ENCODE measurements around the gene PALLD. TPM values are rescaled to one million over a fixed set of nuclear protein-coding genes. Genes with fewer than 3 reads are reported as not detected.

PALLD gene
- total RNA-seq, 1 experiment from 2014 or later: 18.3 TPM

DNA sequence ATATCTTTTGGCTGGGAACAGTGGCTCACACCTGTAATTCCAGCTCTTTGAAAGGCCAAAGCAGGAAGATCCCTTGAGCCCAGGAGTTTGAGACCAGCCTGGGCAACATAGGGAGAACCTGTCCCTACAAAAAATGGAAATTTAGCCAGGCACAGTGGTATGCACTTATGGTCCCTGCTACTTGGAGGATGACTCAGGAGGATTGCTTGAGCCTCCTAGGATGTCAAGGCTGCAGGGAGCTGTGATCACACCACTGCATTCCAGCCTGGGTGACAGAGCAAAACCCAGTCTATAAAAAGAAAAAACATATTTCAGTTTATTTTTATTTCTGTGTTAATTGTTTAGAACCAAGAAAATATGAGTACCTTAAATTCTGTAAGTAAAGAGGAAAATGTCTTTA is 389.5 kb downstream of the PALLD start:
- Histone ChIP-seq H3K14ac (ENCODE audit: insufficient read depth, low read length) (no peak overlapping the region), H2BK12ac (ENCODE audit: insufficient read length, low read depth, low read length) (no peak overlapping the region), H3K56ac (ENCODE audit: insufficient read length, low read depth, low read length) (no peak overlapping the region), H3K79me1 (ENCODE audit: insufficient read depth, low read depth, low read length, poor library complexity, severe bottlenecking) (no peaks in the 10 kb centered on the region), H3K9ac (ENCODE audit: extremely low read depth, insufficient read length, low read length) (no peak overlapping the region), H4K91ac (ENCODE audit: insufficient read length, low read depth, low read length) (no peak overlapping the region), H3K4me2 (ENCODE audit: insufficient read depth, insufficient read length, low read length) (no peak overlapping the region), H3K27ac (ENCODE audit: insufficient read length, low read depth, low read length) (no peak overlapping the region), H2BK20ac (ENCODE audit: low read depth, low read length, poor library complexity, severe bottlenecking) (no peak overlapping the region), H3T11ph (ENCODE audit: low read length) (no peak overlapping the region), H4K8ac (replicated peaks; ENCODE audit: insufficient read length, low read depth, low read length) (no peak overlapping the region), H3K23me2 (ENCODE audit: insufficient read length, low read depth, low read length, poor library complexity, severe bottlenecking) (no peaks in the 10 kb centered on the region), H2BK15ac (ENCODE audit: low read depth, low read length) (no peak overlapping the region), H2AK5ac (ENCODE audit: insufficient read length, low read length) (no peak overlapping the region), H4K20me1 (ENCODE audit: control insufficient read depth, insufficient read depth, insufficient read length) (no peaks in the 10 kb centered on the region), H3K9me3 (ENCODE audit: control insufficient read depth, low read depth, low read length) (no peaks in the 10 kb centered on the region), H3K79me2 (ENCODE audit: insufficient read depth, low read length) (no peaks in the 10 kb centered on the region), H3K27me3 (ENCODE audit: insufficient read depth, low read length) (no peaks in the 10 kb centered on the region), H3K23ac (ENCODE audit: insufficient read length, low read depth, low read length) (no peak overlapping the region), H3K4ac (ENCODE audit: low read depth, low read length) (no peak overlapping the region), H2AFZ (ENCODE audit: low read length) (no peak overlapping the region), H3K18ac (ENCODE audit: insufficient read length, low read depth, low read length) (no peak overlapping the region), H2BK5ac (ENCODE audit: insufficient read length, low read length) (no peak overlapping the region), H4K5ac (ENCODE audit: insufficient read length, low read depth, low read length) (no peak overlapping the region), H3K4me1 (ENCODE audit: insufficient read depth, low read length) (no peaks in the 10 kb centered on the region), H2BK120ac (ENCODE audit: low read depth, low read length, poor library complexity, severe bottlenecking) (no peak overlapping the region)
- TF ChIP-seq, protein P1, sequence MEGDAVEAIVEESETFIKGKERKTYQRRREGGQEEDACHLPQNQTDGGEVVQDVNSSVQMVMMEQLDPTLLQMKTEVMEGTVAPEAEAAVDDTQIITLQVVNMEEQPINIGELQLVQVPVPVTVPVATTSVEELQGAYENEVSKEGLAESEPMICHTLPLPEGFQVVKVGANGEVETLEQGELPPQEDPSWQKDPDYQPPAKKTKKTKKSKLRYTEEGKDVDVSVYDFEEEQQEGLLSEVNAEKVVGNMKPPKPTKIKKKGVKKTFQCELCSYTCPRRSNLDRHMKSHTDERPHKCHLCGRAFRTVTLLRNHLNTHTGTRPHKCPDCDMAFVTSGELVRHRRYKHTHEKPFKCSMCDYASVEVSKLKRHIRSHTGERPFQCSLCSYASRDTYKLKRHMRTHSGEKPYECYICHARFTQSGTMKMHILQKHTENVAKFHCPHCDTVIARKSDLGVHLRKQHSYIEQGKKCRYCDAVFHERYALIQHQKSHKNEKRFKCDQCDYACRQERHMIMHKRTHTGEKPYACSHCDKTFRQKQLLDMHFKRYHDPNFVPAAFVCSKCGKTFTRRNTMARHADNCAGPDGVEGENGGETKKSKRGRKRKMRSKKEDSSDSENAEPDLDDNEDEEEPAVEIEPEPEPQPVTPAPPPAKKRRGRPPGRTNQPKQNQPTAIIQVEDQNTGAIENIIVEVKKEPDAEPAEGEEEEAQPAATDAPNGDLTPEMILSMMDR (conservative IDR thresholded peaks at IDR 0.05): no peak
- Mint-ChIP-seq H3K27ac (no peak overlapping the region), H3K4me3 (no peak overlapping the region), H3K27me3 (ENCODE audit: low read depth) (no peaks in the 10 kb centered on the region), H3K9me3 (peaks cover 0 to 3% of the 10 kb centered on the region in 2 experiments; a peak in 1 of 5 replicates), H3K36me3 (ENCODE audit: insufficient read depth in 1 of 3, low read depth in 3 of 3) (peaks cover 5 to 14% (median 12%) of the 10 kb centered on the region in 3 experiments; a peak in 5 of 7 replicates), H3K4me1 (no peaks in the 10 kb centered on the region)
- no peak for DNase-seq

All from H9 (cell line).